CD4-positive, alpha-beta T cell treated with Interleukin-12 subunit alpha and Interleukin-12 subunit beta, for 1 hour (primary cell): ENCODE measurements around the gene CFD.
"Not testable (repeated sequence)": the region's sequence is repeated elsewhere in the genome, so short reads cannot be mapped to it uniquely, and the experiment has no call there.

Source experiments
- DNase-seq: peaks from one replicate; pipeline ENCODE4 v3.0.0-alpha.2; 2020

The CFD gene

DNA sequence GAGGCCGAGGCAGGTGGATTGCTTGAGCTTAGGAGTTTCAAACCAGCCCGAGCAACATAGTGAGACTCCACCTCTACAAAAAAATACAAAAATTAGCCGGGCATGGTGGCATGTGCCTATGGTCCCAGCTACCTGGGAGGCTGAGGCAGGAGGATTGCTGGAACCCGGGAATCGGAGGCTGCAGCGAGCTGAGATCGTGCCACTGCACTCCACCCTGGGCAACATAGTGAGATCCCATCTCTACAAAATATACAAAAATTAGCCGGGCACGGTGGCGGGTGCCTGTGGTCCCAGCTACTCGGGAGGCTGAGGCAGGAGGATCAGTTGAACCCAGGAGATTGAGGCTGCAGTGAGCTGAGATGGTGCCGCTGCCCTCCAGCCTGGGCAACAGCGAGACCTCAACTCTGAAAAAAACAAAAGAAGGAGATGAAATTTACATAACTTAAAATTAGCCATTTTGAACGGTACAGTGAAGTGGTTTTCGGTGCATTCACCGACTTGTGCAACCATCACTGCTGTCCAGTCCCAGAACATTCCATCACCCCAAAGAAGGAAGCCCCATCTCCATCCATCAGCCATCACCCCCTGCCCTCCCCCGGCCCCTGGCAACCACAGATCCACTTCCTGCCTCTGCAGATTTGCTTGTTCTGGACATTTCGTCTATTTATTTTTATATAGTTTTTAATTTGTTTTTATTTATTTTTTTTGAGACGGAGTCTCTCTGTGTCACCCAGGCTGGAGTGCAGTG lies 33.4 kb upstream of the CFD start:
- DNase-seq, result no peak

DNA sequence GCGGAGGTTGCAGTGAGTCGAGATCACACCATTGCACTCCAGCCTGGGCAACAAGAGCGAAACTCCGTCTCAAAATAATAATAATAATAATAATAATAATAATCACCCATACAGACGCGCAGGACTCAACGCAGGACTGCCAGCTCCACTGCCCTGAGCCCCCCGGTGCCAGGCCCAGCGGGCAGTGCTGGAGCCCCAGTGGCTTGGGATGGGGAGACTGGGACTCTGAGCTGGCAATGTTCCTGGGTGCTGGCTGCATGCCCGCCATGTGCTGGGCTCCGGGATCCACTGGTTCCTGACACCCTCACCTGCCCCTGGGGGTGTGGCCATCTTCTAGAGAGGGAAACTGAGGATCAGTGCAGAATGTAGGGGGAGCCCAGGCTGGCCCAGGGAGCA lies 32.2 kb upstream of the CFD start:
- DNase-seq, result no peak

DNA sequence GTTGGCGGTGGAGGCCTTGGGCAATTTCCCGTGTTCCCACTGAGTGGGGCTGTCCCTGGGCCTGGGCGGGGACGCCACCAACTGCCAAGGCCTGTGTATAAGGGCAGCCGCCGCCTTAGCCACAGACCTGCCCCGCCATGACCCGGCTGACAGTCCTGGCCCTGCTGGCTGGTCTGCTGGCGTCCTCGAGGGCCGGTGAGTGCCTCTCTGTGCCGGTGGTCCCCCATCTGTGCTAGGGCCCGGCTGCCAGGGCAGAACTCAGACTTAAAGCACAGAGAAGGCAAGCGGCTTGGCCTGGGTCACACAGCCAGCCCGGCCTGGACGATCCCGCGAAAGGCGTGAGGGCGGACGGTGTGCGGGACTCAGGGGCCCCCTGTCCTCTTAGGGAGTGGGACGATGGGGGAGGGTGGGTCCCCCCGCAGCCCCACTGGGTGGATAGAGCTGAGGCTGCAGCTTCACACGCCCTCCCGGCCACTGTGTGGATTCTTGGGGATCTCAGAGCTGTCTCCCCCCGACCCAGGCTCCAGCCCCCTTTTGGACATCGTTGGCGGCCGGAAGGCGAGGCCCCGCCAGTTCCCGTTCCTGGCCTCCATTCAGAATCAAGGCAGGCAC lies 31.6 kb upstream of the CFD start, which contains the start of gene AZU1:
TSS of gene AZU1 (plus strand) at position 128 of the 612 bp plus-strand sequence. CDS start at position 138, 10 bp downstream.
- no peak for DNase-seq

DNA sequence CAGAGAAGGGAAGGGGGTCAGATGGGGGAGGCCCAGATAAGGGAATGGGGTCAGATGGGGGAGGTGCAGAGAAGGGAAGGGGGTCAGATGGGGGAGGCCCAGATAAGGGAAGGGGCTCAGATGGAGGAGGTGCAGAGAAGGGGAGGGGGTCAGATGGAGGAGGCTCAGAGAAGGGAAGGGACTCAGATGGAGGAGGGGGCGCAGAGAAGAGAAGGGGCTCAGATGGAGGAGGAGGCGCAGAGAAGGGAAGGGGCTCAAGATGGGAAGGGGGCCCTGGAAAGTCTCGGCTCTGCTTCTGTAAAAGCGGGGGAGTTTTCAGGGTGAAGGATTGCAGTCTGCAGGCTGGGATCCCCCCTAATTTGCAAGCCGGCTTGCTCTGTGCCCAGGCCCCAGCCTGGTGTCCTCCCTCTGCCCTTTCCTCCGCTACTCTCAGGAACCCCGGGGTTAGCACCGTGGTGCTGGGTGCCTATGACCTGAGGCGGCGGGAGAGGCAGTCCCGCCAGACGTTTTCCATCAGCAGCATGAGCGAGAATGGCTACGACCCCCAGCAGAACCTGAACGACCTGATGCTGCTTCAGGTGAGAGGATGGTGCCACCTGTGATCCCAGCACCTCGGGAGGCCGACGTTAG lies 30.2 kb upstream of the CFD start:
- DNase-seq, result no peak

DNA sequence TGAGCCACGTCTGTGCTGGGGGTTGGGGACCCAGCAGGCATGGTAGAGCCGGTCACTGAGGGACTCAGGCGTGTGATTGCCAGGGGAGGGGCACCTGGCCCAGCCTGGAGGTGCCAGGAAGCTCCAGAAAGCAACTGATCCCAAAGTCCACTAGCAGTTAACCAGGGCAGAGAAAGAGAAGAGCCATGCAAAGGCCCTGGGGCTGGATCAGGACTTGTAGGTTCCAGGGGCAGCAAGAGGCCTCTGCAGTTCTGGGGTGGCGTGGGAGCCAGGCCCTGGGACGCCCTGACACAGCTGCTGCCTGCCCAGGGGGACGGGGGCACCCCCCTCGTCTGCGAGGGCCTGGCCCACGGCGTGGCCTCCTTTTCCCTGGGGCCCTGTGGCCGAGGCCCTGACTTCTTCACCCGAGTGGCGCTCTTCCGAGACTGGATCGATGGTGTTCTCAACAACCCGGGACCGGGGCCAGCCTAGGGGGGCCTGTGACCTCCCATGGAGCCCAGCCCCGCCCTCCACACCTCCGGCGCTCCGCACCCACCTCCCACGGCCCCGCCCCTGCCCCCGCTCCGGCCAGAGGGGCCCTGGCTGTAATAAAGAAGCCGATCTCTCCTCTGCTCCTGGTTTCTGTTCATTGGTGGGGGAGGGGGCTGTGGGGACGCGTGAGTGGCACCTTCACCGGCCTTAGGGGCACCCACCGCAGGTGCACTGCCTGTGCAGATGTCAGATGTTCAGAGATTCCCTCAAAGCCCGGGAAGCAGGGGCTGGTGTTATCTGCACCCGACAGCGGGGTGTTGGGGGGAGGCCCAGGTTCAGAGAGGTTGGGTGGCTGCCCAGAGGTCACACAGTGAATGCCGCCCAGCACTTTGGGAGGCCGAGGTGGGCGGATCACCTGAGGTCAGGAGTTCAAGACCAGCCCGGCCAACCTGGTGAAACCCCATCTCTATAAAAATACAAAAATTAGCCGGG lies 27.8 kb upstream of the CFD start:
- no peak for DNase-seq

DNA sequence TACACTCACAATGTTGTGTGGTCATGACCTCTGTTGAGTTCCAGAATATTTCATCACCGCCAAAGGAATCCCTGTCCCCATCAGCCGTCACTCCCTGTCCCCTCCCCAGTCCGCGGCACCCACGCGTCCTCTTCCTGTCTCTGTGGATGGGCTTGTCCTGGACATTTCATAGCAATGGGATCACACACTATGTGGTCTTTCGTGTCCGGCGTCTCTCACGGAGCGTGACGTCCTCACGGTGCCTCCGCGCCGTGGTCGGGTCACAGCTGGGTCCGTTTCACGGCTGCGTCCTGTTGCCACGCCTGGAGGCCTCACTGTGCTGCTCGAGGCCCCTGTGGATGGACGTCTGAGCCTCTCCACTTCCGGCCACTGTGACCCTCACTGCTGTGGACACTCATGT lies 25.2 kb upstream of the CFD start:
- DNase-seq, result no peak

DNA sequence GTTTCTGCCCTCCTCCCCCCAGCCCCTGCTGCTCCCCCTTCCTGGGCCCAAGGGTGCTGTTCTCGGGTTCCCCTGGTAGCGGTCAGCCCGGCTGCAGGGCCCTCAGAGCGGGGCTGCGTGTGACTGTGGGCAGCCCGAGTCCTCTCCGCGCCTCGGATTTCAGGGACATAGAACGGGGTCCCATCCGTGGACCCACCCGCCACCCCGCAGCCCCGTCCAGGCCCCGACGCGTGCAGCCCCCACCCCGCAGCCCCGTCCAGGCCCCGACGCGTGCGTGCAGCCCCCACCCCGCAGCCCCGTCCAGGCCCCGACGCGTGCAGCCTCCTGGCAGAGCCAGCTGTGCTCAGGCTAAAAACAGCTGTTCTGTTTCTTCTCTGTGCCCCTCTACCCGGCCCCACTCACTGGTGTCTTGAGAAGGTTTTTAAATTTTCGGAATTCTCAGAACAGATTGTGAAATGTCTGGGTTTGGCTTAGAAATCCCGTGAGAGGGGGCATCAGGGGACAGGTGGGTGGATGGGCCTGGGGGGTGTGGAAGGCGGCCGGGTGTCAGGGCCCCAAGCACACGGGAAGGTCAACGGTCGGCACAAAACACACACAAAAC lies 24.2 kb upstream of the CFD start:
- DNase-seq, result no peak

DNA sequence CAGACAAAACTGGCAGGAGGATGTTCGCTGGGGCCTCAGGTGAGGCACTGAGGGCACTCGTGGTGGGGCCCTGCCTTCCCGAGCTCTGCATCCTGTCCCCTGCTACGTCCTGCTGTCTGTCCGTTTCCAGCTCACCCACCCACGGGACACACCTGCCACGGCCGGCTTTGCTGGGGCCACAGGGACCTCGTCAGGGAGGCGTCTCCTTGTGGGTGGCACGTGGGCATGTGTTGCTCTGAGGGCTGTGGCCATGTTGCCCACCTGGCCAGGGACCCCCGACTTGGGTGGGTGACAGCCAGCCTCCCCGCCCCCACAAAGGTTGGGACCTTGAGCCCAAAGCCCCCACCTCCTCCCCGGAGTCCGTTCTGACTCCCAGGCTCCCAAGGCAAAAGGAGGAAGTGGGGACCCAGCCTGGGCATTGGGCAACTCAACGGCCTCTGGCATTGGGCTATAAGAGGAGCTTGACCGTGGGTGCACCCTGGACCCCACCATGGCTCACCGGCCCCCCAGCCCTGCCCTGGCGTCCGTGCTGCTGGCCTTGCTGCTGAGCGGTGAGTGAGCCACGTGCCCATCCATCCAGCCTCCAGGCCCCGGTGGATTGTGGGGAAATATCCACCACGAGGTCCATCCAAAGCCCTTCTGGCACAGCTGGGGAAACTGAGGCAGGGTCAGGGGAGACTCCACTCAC lies 18.8 kb upstream of the CFD start, which contains the start of gene PRTN3:
TSS of gene PRTN3 (plus strand) at position 481 of the 688 bp plus-strand sequence. CDS start at position 491, 10 bp downstream.
- no peak for DNase-seq

DNA sequence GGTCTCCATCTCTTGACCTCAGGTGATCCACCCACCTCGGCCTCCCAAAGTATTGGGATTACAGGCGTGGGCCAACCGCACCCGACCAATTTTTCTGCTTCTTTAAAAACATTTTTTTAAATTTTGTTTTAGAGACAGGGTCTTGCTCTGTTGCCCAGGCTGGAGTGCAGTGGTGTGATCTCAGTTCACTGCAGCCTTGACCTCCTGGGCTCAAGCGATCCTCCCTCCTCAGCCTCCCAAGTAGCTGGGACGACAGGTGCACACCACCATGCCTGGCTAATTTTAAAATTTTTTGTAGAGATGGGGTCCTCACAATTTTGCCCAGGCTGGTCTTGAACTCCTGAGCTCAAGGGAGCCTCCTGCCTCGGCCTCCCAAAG lies 16.7 kb upstream of the CFD start:
- not testable (repeated sequence) for DNase-seq

DNA sequence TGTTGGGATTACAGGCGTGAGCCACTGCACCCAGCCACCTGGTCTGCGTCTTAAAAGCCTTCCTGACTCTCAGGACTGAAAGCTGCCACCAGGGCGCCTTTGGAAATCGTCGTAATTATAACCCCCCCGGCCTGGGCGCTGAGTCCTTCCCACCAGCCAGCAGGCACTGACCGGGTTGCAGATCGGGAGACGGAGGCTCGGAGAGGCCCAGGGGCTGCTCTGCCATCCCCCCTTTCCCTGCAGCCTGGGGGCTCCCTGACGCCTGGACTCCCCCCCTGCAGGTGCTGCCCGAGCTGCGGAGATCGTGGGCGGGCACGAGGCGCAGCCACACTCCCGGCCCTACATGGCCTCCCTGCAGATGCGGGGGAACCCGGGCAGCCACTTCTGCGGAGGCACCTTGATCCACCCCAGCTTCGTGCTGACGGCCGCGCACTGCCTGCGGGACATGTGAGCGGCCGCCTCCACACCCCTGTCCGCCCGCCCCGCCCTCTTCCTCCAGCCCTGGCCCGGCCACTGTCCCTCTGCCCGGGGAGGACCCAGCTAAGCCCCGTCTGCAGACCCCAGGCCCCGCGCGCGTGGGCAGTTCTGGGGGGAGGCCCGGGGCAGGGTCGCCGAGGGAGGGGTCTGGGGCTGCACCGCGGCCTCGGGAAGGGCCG lies 16.2 kb upstream of the CFD start:
- DNase-seq, result no peak

DNA sequence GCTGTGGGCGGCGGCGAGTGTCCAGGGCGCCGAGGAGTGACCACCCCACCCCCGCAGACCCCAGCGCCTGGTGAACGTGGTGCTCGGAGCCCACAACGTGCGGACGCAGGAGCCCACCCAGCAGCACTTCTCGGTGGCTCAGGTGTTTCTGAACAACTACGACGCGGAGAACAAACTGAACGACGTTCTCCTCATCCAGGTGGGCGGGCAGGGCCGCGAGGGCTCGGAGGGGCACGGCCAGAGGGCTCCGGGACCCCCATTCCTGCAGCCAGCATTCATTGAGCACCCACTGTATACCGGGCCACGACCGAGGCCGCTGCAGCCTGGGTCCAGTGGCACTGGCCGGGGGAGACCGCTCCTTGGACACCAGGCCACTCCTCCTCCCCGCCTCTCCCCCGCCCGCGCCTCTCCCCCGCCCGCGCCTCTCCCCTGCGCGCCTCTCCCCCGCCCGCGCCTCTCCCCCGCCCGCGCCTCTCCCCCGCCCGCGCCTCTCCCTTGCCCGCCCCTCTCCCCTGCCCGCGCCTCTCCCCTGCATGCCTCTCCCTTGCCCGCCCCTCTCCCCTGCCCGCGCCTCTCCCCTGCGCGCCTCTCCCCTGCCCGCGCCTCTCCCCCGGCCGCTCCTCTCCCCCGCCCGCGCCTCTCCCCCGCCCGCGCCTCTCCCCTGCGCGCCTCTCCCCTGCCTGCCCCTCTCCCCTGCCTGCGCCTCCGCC lies 15.5 kb upstream of the CFD start:
- DNase-seq, result no peak

DNA sequence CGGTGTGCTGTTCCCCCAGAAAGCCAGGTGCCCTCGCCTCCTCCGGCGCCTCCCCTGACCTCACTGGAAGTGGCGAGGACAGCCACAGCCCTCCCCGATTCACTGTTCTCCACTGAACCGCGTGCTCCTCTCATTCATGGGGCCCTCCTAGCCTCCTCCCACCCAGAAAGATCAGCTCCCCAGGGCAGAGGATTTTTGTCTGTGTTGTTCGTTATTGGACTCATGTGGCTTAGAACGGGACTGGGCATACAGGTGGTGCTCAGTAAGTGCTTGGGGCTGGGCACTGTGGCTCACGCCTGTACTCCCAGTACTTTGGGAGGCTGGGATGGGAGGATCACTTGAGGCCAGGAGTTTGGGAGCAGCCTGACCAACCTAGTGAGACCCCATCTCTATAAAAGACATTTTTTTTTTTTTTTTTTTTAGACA lies 14.9 kb upstream of the CFD start:
- DNase-seq, result no peak

DNA sequence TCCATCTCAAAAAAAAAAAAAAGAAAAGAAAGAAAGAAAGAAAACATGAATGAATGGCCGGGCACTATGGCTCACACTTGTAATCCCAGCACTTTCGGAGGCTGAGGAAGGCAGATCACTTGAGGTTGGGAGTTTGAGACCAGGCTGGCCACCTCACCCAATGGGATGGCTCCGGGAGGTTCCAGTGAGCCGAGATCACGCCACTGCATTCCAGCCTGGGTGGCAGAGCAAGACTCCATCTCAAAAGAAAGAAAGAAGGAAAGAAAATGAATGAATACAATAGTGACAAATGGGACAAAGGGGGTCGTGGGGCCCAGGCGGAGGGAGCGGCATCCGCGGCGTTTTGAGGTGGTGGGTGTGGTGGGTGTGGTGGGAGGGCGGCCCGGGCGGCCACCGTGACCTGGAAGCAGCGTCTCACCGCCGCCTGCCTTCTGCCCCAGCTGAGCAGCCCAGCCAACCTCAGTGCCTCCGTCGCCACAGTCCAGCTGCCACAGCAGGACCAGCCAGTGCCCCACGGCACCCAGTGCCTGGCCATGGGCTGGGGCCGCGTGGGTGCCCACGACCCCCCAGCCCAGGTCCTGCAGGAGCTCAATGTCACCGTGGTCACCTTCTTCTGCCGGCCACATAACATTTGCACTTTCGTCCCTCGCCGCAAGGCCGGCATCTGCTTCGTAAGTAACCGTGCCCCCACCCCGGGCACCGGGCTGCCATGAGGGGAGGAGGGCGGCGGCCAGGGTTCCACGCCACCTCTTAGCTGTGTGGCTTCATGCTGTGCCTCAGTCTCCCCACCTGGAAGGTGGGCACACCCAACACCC lies 13.6 kb upstream of the CFD start:
- no peak for DNase-seq

DNA sequence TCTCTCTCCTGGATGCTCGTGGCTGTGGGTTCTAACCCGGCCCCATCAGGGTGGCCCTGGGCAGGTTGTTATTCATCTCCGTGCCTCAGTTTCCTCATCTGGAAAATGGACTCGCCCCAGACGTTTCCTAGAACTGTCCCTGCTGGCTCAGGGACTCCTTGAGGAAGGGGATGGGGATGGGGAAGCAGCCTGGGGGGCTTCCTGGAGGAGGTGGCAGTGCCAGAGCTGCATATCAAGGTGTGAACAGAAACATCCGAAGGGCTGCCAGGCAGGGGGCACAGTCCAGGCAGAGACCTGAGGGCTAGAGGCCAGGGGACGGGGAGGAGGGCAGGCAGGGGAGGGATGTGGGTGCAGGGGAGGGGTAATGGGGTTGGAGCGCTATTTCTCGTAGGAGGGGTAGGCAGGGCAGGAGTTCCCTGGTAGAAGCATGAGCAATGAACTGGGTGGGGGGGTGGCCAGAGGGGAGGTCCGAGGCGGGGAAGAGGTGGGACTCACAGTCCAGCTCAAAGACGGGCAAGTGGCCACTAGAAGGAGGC lies 11.0 kb upstream of the CFD start:
- DNase-seq, result no peak

DNA sequence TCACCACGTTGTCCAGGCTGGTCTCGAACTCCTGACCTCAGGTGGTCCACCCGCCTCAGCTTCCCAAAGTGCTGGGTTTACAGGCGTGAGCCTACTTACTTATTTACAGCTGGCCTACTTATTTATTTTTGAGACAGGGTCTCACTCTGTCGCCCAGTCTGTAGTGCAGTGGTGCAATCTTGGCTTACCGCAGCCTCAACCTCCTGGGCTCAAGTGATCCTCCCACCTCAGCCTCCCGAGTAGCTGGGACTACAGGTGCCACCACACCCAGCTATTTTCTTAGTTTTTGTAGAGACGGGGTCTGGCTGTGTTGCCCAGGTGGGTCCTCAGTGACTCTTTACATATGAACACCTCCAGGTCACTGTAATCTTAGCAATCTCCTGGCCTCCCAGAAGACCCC lies 10.3 kb upstream of the CFD start:
- not testable (repeated sequence) for DNase-seq

DNA sequence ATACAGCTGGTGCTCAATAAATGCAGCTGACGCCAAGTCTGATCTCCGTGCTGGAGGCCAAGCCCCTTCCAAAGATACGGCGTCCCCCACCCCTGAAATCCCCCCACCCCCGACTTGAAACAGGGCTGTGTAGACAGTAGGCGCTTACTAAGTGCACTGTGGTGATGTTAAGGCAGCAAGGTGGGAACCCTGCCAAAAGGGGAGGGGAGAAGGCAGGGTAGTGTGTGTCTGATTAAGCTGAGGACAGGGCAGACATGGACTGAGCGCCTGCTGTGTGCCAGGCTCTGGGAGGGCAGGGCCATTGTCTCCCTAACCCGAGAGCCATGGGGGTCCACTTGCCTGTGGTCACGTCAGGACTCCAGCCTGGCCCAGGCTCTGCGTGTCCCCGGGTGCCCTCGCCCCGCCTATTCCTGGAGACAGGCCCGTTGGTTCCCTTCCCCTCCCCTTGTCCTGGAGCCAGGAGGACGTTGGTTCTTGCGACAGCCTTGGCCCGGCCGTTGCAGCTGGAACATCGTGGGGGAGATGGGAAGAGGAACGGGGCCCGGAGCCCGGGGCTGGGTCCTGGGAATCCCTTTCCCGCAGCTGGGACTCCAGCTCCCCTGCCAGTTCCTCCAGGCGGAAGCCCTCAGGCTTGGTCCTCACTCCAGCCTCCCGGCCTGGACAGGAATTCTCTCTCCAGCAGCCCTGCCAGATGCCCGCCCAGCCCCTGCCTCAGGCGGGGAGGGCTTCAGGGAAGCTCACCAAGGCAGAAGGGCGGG lies 9.1 kb upstream of the CFD start:
- DNase-seq, result no peak

DNA sequence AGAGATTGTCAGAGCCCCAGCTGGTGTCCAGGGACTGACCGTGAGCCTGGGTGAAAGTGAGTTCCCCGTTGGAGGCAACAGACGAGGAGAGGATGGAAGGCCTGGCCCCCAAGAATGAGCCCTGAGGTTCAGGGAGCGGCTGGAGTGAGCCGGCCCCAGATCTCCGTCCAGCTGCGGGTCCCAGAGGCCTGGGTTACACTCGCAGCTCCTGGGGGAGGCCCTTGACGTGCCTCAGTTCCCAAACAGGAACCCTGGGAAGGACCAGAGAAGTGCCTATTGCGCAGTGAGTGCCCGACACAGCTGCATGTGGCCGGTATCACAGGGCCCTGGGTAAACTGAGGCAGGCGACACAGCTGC lies 8.5 kb upstream of the CFD start:
- DNase-seq, result no peak

DNA sequence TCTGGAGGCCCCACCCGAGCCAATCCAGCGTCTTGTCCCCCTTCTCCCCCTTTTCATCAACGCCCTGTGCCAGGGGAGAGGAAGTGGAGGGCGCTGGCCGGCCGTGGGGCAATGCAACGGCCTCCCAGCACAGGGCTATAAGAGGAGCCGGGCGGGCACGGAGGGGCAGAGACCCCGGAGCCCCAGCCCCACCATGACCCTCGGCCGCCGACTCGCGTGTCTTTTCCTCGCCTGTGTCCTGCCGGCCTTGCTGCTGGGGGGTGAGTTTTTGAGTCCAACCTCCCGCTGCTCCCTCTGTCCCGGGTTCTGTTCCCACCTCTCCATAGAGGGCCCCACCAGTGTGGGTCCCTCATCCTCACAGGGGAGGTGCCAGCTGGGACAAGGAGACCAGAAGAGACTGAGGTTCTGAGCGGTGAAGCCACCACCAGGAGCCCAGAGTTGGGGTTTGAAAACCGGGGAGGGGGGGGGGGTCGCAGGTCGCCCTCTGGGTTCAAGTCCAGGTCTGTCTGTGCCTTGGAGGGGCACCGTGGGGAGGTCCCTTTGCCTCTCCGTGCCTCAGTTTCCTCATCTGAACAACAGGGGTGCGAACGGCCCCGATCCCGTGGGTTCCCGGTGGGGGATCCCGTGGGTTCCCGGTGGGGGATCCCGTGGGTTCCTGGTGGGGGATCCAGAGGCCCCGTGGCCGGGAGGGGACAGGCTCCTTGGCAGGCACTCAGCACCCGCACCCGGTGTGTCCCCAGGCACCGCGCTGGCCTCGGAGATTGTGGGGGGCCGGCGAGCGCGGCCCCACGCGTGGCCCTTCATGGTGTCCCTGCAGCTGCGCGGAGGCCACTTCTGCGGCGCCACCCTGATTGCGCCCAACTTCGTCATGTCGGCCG lies 7.1 kb upstream of the CFD start, which contains the start of gene ELANE:
TSS of gene ELANE (plus strand) at position 168 of the 878 bp plus-strand sequence. CDS start at position 194, 26 bp downstream.
- DNase-seq, result no peak
